T-helper 2 cell (primary cell): ENCODE data around the gene IFI27L2.

Source experiments
- DNase-seq, 5 experiments: peaks; one replicate each; pipeline versions ENCODE4 v3.0.0 to v3.0.0-alpha.2; 2012 to 2022

IFI27L2 gene

DNA sequence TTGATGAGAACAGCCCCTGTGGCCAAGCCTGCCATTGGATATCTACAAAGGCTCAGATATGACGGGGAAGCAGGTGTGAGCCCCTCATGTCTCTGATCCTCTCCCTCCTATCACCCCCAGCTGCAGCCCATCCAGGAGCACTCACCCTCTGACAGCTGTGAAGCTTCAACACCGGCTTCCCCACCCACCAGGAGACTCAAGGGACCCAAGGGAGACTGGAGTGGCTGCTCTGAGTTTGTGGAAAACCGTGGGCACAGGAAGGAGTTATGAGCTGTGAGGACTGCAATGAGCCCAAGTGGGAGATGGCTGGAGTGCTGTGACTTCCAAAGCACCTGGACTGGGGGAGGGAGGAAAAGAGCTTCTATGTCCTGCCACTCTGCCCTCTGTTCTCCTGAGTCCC lies 7.9 kb downstream of the IFI27L2 start:
- DNase-seq: no peak

- no peak for DNase-seq
Measured at GRCh38 chr14:94120667-94121340, 8.6 kb downstream of the IFI27L2 start.

DNA sequence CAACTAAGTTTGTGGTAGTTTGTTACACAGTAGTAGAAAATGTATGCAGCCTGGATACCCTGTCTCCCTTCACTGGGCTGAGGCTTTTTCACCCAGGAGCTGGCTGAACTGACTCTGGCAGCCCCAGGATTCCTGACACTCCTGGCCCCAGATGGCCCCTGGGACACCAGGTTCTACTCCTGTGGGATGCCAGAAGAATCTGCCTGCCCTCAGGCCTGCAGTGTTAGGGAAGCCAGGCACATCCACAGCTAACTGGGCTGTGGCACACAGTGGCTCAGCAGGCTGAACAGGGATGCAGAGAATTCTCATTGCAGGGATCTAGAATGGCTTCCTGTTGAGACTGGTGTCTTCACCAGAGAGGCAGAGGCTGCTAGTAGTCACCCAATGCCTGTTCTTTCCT lies 10.3 kb downstream of the IFI27L2 start:
- no peak for DNase-seq

DNA sequence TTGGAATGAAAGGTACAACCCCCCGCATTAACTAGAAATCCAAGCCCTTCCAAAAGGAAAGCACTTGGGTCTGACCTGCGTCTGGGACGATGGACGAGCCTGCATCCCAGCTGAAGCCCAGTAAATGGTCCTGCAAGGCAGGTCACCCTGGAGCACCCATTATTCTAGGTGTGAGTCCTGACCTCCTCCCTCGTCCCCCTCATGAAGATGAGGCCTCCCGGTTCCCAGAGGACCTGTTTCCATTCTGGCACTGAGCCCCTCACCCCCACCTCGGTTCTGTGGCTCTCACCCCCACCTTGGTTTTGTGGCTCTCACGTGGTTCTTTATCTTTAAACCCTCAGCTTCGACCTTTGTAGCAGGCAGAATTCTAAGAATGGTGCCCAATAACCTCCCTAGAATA lies 11.5 kb downstream of the IFI27L2 start:
- no peak for DNase-seq

- no peak for DNase-seq
Measured at GRCh38 chr14:94116701-94117100, 12.7 kb downstream of the IFI27L2 start.

- DNase-seq: no peak
Measured at GRCh38 chr14:94115631-94116030, 13.8 kb downstream of the IFI27L2 start.

DNA sequence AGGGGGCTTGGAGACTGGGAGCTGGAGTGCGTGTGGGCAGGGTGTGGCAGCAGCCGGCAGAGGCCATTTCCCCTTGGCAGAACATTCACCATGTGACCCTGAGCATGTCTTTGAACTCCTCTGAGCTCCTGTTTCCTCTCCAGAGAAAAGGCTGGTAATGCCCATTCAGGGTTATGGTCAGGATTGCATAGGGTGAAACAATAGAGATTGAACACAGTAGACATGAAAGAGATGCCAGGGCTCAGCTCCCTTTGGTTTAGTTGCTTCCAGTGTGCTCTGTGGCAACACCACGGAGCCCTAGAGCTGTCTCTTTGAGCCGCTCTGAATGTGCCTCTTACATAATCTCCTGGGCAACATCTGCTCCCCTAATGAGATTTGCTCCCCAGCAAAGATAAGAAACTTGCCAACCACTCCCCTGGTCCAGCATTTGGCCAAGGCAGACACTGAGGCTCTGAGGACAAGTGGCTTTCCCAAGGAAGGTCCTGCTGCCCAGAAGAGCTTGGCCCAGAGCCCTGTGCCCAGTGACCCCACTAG lies 14.3 kb downstream of the IFI27L2 start:
- DNase-seq: no peak

GRCh38 chr14:94114589-94115057 lies 14.8 kb downstream of the IFI27L2 start:
- DNase-seq: no peak

DNA sequence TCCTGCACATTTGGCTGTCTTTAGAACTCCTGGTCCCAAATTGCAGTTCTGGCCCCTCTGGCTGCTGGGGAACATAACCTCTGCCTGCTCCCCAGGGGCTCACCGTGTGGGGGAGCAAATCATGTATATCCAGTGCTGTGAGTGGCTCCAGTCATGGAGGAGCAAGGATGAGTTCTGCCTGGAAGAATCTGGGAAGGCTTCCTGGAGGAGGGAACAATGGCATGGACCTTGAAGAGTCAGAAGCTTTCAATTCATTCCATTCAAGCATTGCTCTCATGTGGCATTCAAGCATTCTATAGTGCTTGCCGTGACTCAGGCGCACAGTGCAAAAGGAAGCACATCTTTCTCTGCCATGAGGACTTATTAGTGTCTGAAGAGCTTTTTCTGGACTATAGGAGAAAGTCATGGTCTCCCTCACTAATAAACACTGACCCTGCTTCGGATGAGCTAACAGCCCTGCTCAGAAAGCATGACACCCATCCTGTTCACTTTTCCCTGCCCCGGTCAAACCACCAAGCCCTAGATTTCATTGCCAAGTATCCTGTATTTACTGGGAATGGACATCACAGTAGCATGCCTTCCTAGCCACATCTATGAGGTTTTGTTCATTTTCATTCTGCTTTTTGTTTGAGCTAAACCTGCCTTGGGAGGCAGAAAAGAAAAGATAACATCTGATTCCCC lies 15.4 kb downstream of the IFI27L2 start:
- DNase-seq: no peak

DNA sequence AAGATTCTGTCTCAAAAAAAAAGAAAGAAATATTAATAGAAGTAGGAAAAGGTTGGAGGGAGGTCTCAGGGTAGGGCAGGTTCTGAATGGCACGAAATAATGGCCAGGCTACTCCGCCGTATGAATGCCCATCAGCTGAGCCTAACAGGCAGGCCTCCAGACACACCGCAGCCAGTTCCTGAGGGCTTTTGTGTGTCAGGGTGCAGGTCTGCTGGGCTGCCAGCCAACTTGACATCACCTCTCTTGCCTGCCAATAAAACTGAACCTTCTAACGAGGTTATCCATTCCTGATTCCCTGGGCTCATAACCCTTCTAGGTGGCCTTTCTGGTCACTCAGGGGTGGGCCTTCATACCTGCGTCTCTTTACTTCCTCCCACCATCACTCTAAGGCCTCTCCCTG lies 15.9 kb downstream of the IFI27L2 start:
- DNase-seq: no peak

DNA sequence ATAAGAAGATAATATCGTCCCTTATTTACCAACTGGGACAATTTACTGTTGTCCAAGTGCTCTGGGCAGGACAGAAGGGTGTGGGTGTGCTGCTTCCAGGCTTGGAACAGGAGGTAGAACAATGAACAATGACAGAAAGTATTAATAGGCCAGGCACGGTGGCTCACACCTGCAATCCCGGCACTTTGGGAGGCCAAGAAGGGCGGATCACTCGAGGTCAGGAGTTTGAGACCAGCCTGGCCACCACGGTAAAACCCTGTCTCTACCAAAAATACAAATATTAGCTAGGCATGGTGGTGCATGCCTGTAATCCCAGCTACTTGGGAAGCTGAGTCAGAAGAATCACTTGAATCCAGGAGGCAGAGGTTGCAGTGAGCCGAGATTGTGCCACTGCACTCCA lies 16.3 kb downstream of the IFI27L2 start:
- no peak for DNase-seq

GRCh38 chr14:94112513-94113063 lies 16.8 kb downstream of the IFI27L2 start:
- DNase-seq: no peak

GRCh38 chr14:94111276-94112095 lies 17.9 kb downstream of the IFI27L2 start:
- no peak for DNase-seq

GRCh38 chr14:94110552-94111181 lies 18.7 kb downstream of the IFI27L2 start, which contains the start of gene IFI27:
Gene IFI27, plus strand, starts transcription at chr14:94110736.
- DNase-seq: no peak

- DNase-seq: no peak
Measured at GRCh38 chr14:94109915-94110250, 19.5 kb downstream of the IFI27L2 start.

DNA sequence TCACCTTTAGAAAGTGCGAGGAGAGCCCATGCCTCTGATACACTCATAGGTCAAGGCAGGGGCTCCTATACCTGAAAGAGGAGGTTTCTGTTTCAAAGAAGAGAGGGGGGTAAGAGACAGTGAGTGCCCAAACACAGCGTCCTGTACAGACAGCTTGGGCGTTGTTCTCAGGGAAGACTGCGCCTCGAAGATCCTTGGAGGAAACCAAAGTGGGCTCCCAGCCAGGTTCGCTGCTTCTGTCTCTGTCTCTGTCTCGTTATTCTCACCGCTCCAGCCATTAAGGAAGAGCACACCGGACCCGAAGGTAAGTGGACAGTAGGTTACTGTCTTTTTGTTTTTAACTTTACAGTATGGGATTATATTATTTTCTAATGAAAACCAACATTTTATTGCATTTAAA lies 24.7 kb downstream of the IFI27L2 start:
- DNase-seq: no peak

- no peak for DNase-seq
Measured at GRCh38 chr14:94103554-94104150, 25.8 kb downstream of the IFI27L2 start.

DNA sequence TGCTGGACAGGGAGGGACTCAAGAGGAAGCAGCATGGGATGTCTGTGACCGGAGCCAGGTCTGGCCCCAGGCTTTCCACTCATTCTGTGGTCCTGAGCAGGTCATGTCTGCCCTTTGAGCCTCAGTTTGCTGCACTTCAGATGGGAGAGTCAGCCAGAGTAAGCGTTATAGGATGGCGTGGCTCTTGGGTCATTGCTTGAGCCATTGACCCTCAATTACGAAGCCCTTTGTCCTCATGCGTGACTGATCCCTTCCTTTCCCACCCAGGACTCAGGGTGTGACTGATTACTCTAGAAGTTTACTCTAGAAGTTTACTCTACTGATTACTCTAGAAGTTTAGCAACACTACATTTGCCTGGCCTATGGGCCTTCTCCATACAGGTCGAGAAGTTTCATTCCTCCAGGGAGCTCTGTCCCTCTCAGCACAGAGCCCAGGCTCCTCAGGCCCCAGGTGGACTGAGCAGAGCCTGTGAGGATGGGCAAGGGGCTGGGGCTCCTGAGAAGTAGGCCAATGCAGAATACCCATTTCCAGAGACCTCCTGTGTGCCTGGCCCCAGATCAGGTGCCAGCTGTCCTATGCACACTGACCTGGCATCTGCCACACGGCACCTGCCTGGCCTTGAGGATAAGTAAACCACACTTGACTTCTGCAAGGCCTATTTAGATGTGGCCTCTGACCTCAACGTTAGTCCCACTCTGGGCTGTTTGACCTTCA lies 26.5 kb downstream of the IFI27L2 start:
- no peak for DNase-seq

DNA sequence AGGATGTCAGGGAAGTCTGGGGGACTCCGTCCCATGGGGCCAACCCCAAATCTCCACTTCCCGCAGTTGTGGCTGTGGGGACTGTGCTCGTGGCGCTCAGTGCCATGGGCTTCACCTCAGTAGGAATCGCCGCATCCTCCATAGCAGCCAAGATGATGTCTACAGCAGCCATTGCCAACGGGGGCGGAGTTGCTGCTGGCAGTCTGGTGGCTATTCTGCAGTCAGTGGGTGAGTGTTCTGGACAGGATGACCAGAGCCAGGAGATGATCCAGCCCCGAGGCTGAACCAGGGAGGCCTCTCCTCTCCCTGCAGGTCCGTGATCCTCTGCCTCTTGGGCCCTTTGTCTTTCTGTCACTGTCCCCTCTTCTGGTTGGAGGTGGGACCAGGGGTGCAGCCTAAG lies 27.7 kb downstream of the IFI27L2 start:
- DNase-seq: no peak

DNA sequence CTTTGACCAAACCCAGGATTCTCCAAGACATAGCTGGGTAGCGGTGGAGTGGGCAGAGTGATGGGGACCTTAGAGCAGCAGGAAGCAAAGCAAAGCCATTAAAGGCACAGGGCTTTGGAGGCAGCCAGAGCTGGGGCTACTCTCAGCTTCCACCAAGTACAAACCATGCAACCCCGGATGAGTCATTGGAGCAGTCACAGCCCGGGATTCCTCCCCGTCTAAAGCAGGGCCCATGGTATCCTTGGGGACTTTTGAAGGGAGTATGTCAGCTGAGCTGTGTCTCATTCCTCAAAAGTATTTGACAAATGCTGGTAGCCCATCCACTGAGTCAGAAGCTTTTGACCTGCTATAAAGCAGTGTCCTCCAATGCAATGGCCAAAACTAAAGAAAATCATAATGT lies 28.6 kb downstream of the IFI27L2 start:
- DNase-seq: no peak

DNA sequence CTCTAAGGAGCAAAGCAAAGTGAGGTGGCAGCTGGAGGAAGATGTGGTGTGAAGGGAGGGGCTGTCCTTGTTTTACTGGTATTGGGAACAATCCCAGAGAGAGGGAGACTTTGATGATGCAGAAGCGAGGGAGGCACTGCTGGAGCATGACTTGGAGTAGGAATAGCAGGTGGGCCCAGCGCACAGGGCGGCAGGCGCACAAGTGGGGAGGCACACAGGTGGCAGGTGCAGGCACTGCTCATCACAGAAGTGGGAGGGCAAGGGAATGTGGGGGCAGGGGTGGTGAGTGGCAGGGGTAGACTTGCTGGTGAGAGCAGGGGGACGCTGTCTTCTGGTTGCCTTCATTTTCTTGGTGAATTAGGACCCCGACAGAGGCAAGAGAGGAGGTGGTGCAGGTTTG lies 30.4 kb downstream of the IFI27L2 start:
- DNase-seq: no peak
